SHP77 treated with DMSO at 0.1 percent for 48 hours (cell line): ENCODE data around the gene C3orf33.

Experiments
- DNase-seq: peaks from one replicate; lab custom pipeline; 2025; lab: John Stamatoyannopoulos, UW

C3orf33 gene

DNA sequence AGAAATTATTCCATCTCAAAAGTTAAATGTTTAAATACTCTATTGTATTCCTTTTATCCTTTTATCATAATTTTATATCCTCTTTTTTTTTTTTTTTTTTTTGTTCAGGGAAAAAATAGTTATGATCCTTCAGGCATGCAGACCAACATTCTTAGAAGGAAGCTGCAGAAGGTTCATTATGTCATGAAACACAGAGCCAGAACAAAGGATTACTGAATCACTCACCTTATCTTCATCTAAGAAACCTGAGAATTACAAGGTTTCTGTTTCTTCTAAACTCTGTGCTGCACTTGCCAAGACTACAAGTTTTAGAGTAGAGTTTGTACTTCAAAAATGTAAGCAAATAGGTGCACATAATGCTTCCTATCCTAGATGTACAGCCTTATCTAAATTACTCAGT is 64.5 kb downstream of the C3orf33 start:
- no peak for DNase-seq

DNA sequence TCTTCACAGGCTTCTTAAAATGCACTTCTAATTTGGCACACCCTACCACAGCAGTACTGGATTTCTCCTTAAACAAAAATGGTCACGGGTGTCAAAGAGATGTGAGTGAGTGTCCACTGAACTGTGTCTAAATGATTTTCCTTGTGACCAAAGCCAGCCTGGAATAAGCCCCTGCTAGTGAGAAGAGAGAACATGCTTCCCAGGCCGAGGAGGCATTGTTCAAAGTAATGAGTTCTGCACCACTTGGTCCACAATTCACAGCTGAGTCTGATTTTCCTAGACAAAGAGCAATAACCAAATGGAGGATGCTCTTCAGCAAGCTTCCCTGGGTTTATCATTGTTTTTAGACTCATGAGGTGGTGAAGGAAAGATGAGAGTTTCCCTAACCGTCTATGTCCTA is 65.0 kb downstream of the C3orf33 start:
- no peak for DNase-seq

- DNase-seq: no peak
Measured at GRCh38 chr3:155739154-155739553, 66.9 kb downstream of the C3orf33 start.

GRCh38 chr3:155738580-155739076 is 67.5 kb downstream of the C3orf33 start:
- DNase-seq: no peak

GRCh38 chr3:155737844-155738460 is 68.1 kb downstream of the C3orf33 start:
- no peak for DNase-seq

- no peak for DNase-seq
Measured at GRCh38 chr3:155736381-155736780, 69.7 kb downstream of the C3orf33 start.

- no peak for DNase-seq
Measured at GRCh38 chr3:155730843-155731242, 75.2 kb downstream of the C3orf33 start.

- DNase-seq: no peak
Measured at GRCh38 chr3:155727836-155728235, 78.2 kb downstream of the C3orf33 start.

DNA sequence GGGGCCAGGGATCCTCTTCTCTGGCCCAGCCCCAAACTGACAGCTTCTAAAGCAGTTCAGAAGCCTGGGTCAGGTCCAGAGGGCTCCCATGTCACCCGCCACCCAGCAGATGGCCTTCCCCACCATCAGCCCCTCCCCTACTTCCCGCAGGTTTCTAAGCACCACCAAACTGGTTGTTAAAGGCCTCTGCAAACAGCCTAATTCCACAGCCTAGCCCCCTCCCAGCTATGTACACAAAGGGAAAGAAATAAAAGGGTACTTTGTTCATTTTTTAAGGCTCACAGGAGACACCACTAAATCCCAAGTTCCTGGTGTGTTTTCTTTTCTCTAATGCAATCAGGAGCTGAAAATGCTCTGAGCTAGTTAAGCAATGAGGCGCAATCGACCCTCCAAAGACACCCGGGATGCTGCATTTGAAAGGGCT is 91.8 kb downstream of the C3orf33 start:
- DNase-seq: no peak
